ENCODE data around the gene TMEM63A. TPM values are rescaled to one million over a fixed set of nuclear protein-coding genes. Genes with fewer than 3 reads are reported as not detected.

TMEM63A gene
- total and polyA plus RNA-seq, 2 of the 13 experiments (the other 11 are each of a cell fraction or from before 2014, with no cell fraction given) = 23.9 to 53.3 TPM

GRCh38 chr1:225825078-225825477, 57.1 kb downstream of the TMEM63A start (continued):
- no peak for TF ChIP-seq ZBED4 (CRISPR knock-in tag; IDR thresholded peaks at IDR 0.05; ENCODE audit: borderline replicate concordance)
- TF ChIP-seq ZNF460 (CRISPR knock-in tag; IDR thresholded peaks at IDR 0.05; ENCODE audit: borderline replicate concordance) = no peak
- peak; percentile 76; the same call in 1 of the 2 replicates for TF ChIP-seq REPIN1 (CRISPR knock-in tag; IDR thresholded peaks at IDR 0.05; ENCODE audit: borderline replicate concordance, low read depth)
- TF ChIP-seq EED (CRISPR knock-in tag; IDR thresholded peaks at IDR 0.05) = no peak
- TF ChIP-seq ZNF564 (CRISPR knock-in tag; IDR thresholded peaks at IDR 0.05) = 0 out of 2 replicates have a peak, but pooled peaks have one; percentile 24
- TF ChIP-seq ZNF276 (CRISPR knock-in tag; IDR thresholded peaks at IDR 0.05; ENCODE audit: low read depth) = no peak
- TF ChIP-seq HDAC2 (CRISPR knock-in tag; IDR thresholded peaks at IDR 0.05) = peak; percentile 91
- no peak for TF ChIP-seq BCLAF1 (IDR thresholded peaks at IDR 0.05)
- no peak for TF ChIP-seq ZNF713 (CRISPR knock-in tag; IDR thresholded peaks at IDR 0.05)
- TF ChIP-seq SAFB2 (CRISPR knock-in tag; IDR thresholded peaks at IDR 0.05; ENCODE audit: borderline replicate concordance, low read depth) = no peak
- TF ChIP-seq PREB (CRISPR knock-in tag; IDR thresholded peaks at IDR 0.05) = no peak
- no peak for TF ChIP-seq EHMT2 (IDR thresholded peaks at IDR 0.05; ENCODE audit: borderline replicate concordance, low read depth, low read length)
- peak; percentile 54 for TF ChIP-seq XRCC5 (optimal IDR thresholded peaks at IDR 0.05; ENCODE audit: low read length)
- no peak for TF ChIP-seq NFKBIZ (CRISPR knock-in tag; IDR thresholded peaks at IDR 0.05)
- TF ChIP-seq ZNF451 (CRISPR knock-in tag; IDR thresholded peaks at IDR 0.05) = no peak
- no peak for TF ChIP-seq ETS1 (CRISPR knock-in tag; IDR thresholded peaks at IDR 0.05)
- peak; percentile 79 for TF ChIP-seq MAFF (IDR thresholded peaks at IDR 0.05; ENCODE audit: low read depth, low read length)
- TF ChIP-seq ZNF749 (CRISPR knock-in tag; IDR thresholded peaks at IDR 0.05; ENCODE audit: borderline replicate concordance) = no peak
- no peak for TF ChIP-seq ATF7-NPFF (CRISPR knock-in tag; IDR thresholded peaks at IDR 0.05; ENCODE audit: low read depth)
- no peak for TF ChIP-seq ZC3H4 (CRISPR knock-in tag; IDR thresholded peaks at IDR 0.05; ENCODE audit: borderline replicate concordance)

All from HepG2 (cell line).